Effector CD8-positive, alpha-beta T cell (primary cell): ENCODE results near the gene FOXO1.
"Not testable (repeated sequence)": the region's sequence is repeated elsewhere in the genome, so short reads cannot be mapped to it uniquely, and the experiment has no call there.

Source experiments
- DNase-seq: peaks from one replicate; lab custom pipeline; 2025; lab: John Stamatoyannopoulos, UW

The FOXO1 gene

GRCh38 chr13:40665126-40666044 is 1.1 kb downstream of the FOXO1 start:
- DNase-seq = peak; percentile 16

- peak; percentile 52 for DNase-seq
Measured at GRCh38 chr13:40664350-40665125, 1.9 kb downstream of the FOXO1 start.

- not testable (repeated sequence) for DNase-seq
Measured at GRCh38 chr13:40664100-40664349, 2.4 kb downstream of the FOXO1 start.

- DNase-seq = no peak
Measured at GRCh38 chr13:40662866-40663265, 3.6 kb downstream of the FOXO1 start.

GRCh38 chr13:40661875-40662665 is 4.4 kb downstream of the FOXO1 start:
- DNase-seq = no peak

- no peak for DNase-seq
Measured at GRCh38 chr13:40660692-40661091, 5.7 kb downstream of the FOXO1 start.

- DNase-seq = no peak
Measured at GRCh38 chr13:40660141-40660664, 6.2 kb downstream of the FOXO1 start.

- DNase-seq = no peak
Measured at GRCh38 chr13:40657951-40658350, 8.5 kb downstream of the FOXO1 start.

- no peak for DNase-seq
Measured at GRCh38 chr13:40657307-40657706, 9.1 kb downstream of the FOXO1 start.

GRCh38 chr13:40656358-40656757 is 10.1 kb downstream of the FOXO1 start:
- DNase-seq = no peak

GRCh38 chr13:40653527-40654318 is 12.7 kb downstream of the FOXO1 start:
- DNase-seq = no peak

- no peak for DNase-seq
Measured at GRCh38 chr13:40652588-40652940, 13.9 kb downstream of the FOXO1 start.

GRCh38 chr13:40651866-40652587 is 14.4 kb downstream of the FOXO1 start:
- DNase-seq = no peak

- no peak for DNase-seq
Measured at GRCh38 chr13:40648841-40649240, 17.6 kb downstream of the FOXO1 start.

GRCh38 chr13:40648040-40648439 is 18.4 kb downstream of the FOXO1 start:
- no peak for DNase-seq

GRCh38 chr13:40644838-40645604 is 21.4 kb downstream of the FOXO1 start:
- no peak for DNase-seq

GRCh38 chr13:40640845-40641458 is 25.5 kb downstream of the FOXO1 start:
- no peak for DNase-seq

- DNase-seq = no peak
Measured at GRCh38 chr13:40640202-40640601, 26.2 kb downstream of the FOXO1 start.

- DNase-seq = no peak
Measured at GRCh38 chr13:40639221-40639681, 27.2 kb downstream of the FOXO1 start.
